Chondrocyte (in vitro differentiated cells): Measurements from ENCODE around the gene RPS2. TPM values are rescaled to one million over a fixed set of nuclear protein-coding genes. Genes with fewer than 3 reads are reported as not detected.
A peak's percentile ranks its signal among the peaks of the same experiment; 100 is the strongest.

Experiments used
- DNase-seq: peaks from one replicate; pipeline ENCODE4 v3.0.0; 2021; ENCODE audit warnings: mixed read lengths, low spot score
- H3K27ac Mint-ChIP-seq: one replicate; pipeline ENCODE4 v1.8.0; 2021; ENCODE audit warnings: mild to moderate bottlenecking, moderate library complexity, mixed read lengths; ENCODE audit not compliant: unreplicated experiment
- H3K27me3 Mint-ChIP-seq: 2 replicates; pipeline ENCODE4 v1.8.0; 2021; ENCODE audit warnings: low read depth, mixed read lengths
- H3K36me3 Mint-ChIP-seq: 2 replicates; pipeline ENCODE4 v1.8.0; 2021; ENCODE audit warnings: low read depth, mixed read lengths
- H3K4me1 Mint-ChIP-seq: 2 replicates; pipeline ENCODE4 v1.8.0; 2021; ENCODE audit warnings: low read depth, mild to moderate bottlenecking, mixed read lengths
- H3K4me3 Mint-ChIP-seq: one replicate; pipeline ENCODE4 v1.8.0; 2021; ENCODE audit warnings: mild to moderate bottlenecking, moderate library complexity, mixed read lengths; ENCODE audit not compliant: unreplicated experiment
- H3K9me3 Mint-ChIP-seq: 2 replicates; pipeline ENCODE4 v1.8.0; 2021; ENCODE audit warnings: low read depth, mixed read lengths
- total RNA-seq: library from RNA; stranded (reverse); gene quantifications from 3 replicates; pipeline ENCODE4 v1.2.1, GENCODE V29; 2021
- TF ChIP-seq, protein P1 (sequence below): fragments of 200-600 bp; sonication (generic); IDR thresholded peaks from 2 replicates; pipeline ENCODE4 v1.5.0; 2021; ENCODE audit warnings: antibody characterized with exemption, mild to moderate bottlenecking, moderate library complexity

RPS2 gene
- total RNA-seq, 1 donor from 2014 or later = 1,662 TPM

DNA sequence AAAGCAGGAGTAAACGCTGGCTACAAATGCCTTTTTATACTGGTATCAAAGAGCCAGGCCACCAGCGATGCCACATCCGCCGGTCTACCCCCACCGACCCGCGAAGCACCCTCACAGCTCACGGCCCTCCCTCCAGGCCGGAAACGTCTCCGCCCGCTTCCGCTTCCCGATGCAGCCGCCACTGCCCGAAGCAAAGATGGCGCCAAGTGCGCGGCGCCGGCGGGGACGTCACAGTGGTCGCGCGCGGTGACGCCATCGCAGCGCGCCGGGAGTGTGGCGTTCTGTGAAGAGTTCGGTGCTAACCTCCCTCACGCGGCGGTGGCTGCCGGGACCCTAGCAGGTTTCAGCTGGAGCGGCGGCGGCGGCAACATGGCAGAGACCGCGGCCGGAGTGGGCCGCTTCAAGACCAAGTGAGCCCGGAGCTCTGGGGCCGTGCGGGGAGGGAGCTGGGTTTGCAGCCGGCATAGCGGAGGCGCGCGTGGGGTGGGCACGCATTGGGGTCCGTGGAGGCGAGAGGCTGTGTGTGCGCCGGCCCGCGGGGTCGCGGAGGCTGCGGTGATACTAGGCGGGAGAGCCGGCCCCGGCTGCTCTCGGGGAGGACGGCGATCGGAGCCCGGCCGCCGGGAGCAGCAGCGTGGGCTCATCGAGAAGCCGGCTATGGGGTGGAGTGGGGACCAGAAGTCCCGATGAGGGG is 7.3 kb upstream of the RPS2 start, which contains the start of gene TBL3:
TBL3 (plus strand) TSS at position 258 of the 694 bp plus-strand sequence; CDS start at position 370, 112 bp downstream.
- peaks cover 24% of the 10 kb centered on the region for H3K4me1 Mint-ChIP-seq
- H3K4me3 Mint-ChIP-seq = peak within 1 kb of the TSS; percentile 96

DNA sequence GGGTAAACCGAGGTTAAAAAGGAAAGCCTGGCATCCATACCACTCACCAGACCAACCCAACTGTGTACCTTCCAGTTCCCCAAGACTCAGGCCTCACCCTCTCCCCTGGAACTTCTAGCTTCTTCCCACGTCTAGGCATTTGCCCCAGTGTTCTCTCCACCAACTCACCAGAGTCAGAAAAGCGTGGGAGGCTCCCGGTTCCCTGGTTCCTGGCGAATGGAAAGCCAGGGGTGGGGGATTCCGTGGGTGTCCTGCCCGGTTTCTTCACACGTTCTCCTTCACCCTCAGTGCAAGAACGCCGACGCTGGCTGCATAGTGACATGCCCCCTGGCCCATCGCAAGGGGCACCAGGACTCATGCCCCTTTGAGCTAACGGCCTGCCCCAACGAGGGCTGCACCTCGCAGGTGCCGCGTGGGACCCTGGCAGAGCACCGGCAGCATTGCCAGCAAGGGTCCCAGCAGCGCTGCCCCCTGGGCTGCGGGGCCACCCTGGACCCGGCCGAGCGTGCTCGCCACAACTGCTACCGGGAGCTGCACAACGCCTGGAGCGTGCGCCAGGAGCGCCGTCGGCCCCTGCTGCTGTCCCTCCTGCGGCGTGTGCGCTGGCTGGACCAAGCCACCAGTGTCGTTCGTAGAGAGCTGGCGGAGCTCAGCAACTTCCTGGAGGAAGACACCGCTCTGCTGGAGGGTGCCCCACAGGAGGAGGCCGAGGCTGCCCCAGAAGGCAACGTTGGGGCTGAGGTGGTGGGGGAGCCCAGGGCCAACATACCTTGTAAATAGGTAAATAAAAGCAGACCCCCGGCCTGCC is 3.7 kb upstream of the RPS2 start:
- Mint-ChIP-seq H3K9me3 (no peaks in the 10 kb centered on the region), H3K4me1 (peaks cover 38% of the 10 kb centered on the region), H3K36me3 (peaks cover 7% of the 10 kb centered on the region), H3K27ac (no peak overlapping the region), H3K27me3 (no peaks in the 10 kb centered on the region), H3K4me3 (no peak overlapping the region)
- TF ChIP-seq, protein P1, sequence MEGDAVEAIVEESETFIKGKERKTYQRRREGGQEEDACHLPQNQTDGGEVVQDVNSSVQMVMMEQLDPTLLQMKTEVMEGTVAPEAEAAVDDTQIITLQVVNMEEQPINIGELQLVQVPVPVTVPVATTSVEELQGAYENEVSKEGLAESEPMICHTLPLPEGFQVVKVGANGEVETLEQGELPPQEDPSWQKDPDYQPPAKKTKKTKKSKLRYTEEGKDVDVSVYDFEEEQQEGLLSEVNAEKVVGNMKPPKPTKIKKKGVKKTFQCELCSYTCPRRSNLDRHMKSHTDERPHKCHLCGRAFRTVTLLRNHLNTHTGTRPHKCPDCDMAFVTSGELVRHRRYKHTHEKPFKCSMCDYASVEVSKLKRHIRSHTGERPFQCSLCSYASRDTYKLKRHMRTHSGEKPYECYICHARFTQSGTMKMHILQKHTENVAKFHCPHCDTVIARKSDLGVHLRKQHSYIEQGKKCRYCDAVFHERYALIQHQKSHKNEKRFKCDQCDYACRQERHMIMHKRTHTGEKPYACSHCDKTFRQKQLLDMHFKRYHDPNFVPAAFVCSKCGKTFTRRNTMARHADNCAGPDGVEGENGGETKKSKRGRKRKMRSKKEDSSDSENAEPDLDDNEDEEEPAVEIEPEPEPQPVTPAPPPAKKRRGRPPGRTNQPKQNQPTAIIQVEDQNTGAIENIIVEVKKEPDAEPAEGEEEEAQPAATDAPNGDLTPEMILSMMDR = no peak
- DNase-seq = peak; percentile 91

More for the DNA sequence above, 7.3 kb upstream of the RPS2 start, which contains the start of gene TBL3:
- DNase-seq = peak; percentile 97
- H3K27ac Mint-ChIP-seq = peak within 1 kb of the TSS; percentile 97
- H3K27me3 Mint-ChIP-seq = no peaks in the 10 kb centered on the region
- TF ChIP-seq, protein P1 = no peak
- H3K9me3 Mint-ChIP-seq = no peaks in the 10 kb centered on the region
- peaks cover 10% of the 10 kb centered on the region for H3K36me3 Mint-ChIP-seq

DNA sequence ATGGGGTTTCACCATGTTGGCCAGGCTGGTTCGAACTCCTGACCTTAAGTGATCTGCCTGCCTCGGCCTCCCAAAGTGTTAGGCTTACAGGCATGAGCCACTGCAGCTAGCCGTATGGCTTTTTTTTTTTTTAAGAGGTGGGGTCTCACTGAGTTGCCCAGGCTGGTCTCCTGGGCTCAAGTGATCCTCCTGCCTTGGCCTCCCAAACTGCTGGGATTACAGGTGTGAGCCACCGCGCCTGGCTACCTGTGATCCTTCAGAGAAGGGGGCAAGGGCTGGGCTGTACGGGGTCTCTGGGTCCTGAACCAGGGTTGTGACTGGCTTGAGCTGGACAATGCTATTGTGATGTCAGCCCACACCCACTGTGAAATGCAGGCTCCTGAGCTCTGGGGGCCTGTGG is 1.8 kb upstream of the RPS2 start, which contains the start of gene RNF151:
RNF151 (plus strand) TSS at position 397 of the 400 bp plus-strand sequence. CDS start 26 bp downstream, outside the sequence.
- H3K4me1 Mint-ChIP-seq = peaks cover 39% of the 10 kb centered on the region
- peak within 1 kb of the TSS; percentile 87 for H3K4me3 Mint-ChIP-seq
- H3K27ac Mint-ChIP-seq = peak within 1 kb of the TSS; percentile 89
- no peaks in the 10 kb centered on the region for H3K9me3 Mint-ChIP-seq
- H3K27me3 Mint-ChIP-seq = no peaks in the 10 kb centered on the region
- H3K36me3 Mint-ChIP-seq = peaks cover 15% of the 10 kb centered on the region
- TF ChIP-seq, protein P1 = no peak
- no peak for DNase-seq

GRCh38 chr16:1965396-1966001 is 873 bp upstream of the RPS2 start:
- Mint-ChIP-seq H3K36me3 (peaks cover 15% of the 10 kb centered on the region), H3K27me3 (no peaks in the 10 kb centered on the region), H3K27ac (peak overlapping the region; percentile 89), H3K4me3 (peak overlapping the region; percentile 87), H3K9me3 (no peaks in the 10 kb centered on the region), H3K4me1 (peaks cover 41% of the 10 kb centered on the region)
- DNase-seq = no peak
- TF ChIP-seq, protein P1 = no peak
